GM10266 (cell line): ENCODE measurements around the gene DLK1.

Experiments
- DNase-seq: peaks from one replicate; pipeline ENCODE4 v3.0.0; 2012; ENCODE audit errors: extremely low spot score
- CTCF ChIP-seq: IDR thresholded peaks from 2 replicates; pipeline ENCODE4 v1.5.1; 2012; ENCODE audit warnings: mild to moderate bottlenecking, low read depth; ENCODE audit not compliant: control insufficient read depth, insufficient read depth; ENCODE audit errors: missing control alignments

The DLK1 gene

GRCh38 chr14:100713705-100714104 is 13.0 kb upstream of the DLK1 start:
- TF ChIP-seq CTCF = no peak
- no peak for DNase-seq

GRCh38 chr14:100714258-100714892 is 12.3 kb upstream of the DLK1 start:
- TF ChIP-seq CTCF = no peak
- DNase-seq = no peak

GRCh38 chr14:100715332-100715731 is 11.4 kb upstream of the DLK1 start:
- no peak for TF ChIP-seq CTCF
- DNase-seq = no peak

GRCh38 chr14:100715803-100716202 is 10.9 kb upstream of the DLK1 start:
- TF ChIP-seq CTCF = no peak
- no peak for DNase-seq

GRCh38 chr14:100717386-100717785 is 9.3 kb upstream of the DLK1 start:
- no peak for TF ChIP-seq CTCF
- no peak for DNase-seq

GRCh38 chr14:100719976-100720520 is 6.6 kb upstream of the DLK1 start:
- no peak for DNase-seq
- no peak for TF ChIP-seq CTCF

GRCh38 chr14:100721568-100721967 is 5.1 kb upstream of the DLK1 start:
- no peak for DNase-seq
- TF ChIP-seq CTCF = no peak
